ENCODE data around the gene E2F3. TPM values are rescaled to one million over a fixed set of nuclear protein-coding genes. Genes with fewer than 3 reads are reported as not detected.

The E2F3 gene
- total RNA-seq, 4 donors from 2014 or later, result 5.4 to 7.1 (median 6.1) TPM

DNA sequence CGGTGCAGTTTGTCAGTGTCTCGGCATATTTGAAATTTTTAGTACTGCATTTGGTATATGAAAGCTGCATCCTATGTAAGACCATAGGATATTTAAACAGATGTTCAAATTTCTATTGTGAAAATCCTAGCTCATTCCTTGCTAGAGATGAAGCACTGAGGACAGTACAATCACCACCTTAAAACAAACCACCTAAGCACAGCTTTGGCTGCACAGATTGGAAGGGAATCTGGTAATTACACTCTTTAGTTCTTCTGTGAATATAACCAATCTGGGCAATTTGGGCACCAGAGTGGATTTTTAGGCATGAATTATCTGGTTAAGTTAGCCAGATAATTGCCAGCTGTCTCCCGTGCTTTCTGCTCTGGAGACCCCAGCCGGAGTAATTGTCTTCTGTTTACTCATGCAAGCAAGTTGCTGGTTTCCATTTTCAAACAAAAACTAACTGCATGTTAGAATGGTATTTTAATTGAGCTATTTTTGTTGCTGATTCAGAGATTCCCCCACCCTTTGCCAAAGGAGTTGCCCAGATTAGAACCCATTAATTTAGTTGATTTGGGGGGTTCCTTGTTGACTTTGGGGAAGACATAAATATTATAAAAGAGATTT lies 36.9 kb downstream of the E2F3 start:
- H3K4me3 ChIP-seq, result no peak overlapping the region
- WGBS, 2 donors, result 79% methylated on average over 4 of the region's 4 CpGs
- TF ChIP-seq POLR2A (IDR thresholded peaks at IDR 0.05), result no peak
- TF ChIP-seq, protein P1, sequence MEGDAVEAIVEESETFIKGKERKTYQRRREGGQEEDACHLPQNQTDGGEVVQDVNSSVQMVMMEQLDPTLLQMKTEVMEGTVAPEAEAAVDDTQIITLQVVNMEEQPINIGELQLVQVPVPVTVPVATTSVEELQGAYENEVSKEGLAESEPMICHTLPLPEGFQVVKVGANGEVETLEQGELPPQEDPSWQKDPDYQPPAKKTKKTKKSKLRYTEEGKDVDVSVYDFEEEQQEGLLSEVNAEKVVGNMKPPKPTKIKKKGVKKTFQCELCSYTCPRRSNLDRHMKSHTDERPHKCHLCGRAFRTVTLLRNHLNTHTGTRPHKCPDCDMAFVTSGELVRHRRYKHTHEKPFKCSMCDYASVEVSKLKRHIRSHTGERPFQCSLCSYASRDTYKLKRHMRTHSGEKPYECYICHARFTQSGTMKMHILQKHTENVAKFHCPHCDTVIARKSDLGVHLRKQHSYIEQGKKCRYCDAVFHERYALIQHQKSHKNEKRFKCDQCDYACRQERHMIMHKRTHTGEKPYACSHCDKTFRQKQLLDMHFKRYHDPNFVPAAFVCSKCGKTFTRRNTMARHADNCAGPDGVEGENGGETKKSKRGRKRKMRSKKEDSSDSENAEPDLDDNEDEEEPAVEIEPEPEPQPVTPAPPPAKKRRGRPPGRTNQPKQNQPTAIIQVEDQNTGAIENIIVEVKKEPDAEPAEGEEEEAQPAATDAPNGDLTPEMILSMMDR (IDR thresholded peaks at IDR 0.05), result no peak
- no peaks in the 10 kb centered on the region for H3K36me3 ChIP-seq
- no peaks in the 10 kb centered on the region for H3K9me3 ChIP-seq
- intact Hi-C loops (cut with DNase I), result no loop called here
- DNase-seq, result no peak
- no peak overlapping the region for H3K27ac ChIP-seq
- no peaks in the 10 kb centered on the region for H3K27me3 ChIP-seq
- H3K4me1 ChIP-seq, result no peaks in the 10 kb centered on the region

DNA sequence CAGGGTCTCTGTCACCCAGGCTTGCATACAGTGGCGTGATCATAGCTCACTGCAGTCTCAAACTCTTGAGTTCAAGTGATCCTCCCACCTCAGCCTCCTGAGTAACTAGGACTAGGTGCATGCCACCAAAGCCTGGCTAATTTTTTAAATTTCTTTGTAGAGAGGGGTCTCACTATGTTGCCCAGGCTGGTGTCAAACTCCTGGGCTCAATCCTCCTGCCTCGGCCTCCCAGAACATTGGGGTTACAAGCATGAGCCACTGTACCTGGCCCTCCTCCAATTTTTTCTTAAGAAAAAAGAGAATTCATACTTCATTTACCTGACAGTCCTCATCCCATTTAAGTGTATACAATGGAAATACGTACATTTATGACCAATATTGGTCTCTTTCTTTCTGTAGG lies 37.9 kb downstream of the E2F3 start:
- WGBS, 2 donors, result 94 to 95% methylated on average over 3 of the region's 3 CpGs
- Histone ChIP-seq H3K9me3 (no peaks in the 10 kb centered on the region), H3K27me3 (no peaks in the 10 kb centered on the region), H3K27ac (no peak overlapping the region), H3K4me3 (no peak overlapping the region), H3K4me1 (peaks cover 0 to 3% (median 0%) of the 10 kb centered on the region in 3 donors), H3K36me3 (no peaks in the 10 kb centered on the region)
- DNase-seq, result no peak
- intact Hi-C loops (cut with DNase I), result no loop called here
- TF ChIP-seq POLR2A (IDR thresholded peaks at IDR 0.05), result no peak
- TF ChIP-seq, protein P1 (IDR thresholded peaks at IDR 0.05), result no peak

GRCh38 chr6:20440296-20440695 lies 38.6 kb downstream of the E2F3 start:
- Histone ChIP-seq H3K27ac (no peak overlapping the region), H3K9me3 (no peaks in the 10 kb centered on the region), H3K4me3 (no peak overlapping the region), H3K27me3 (no peaks in the 10 kb centered on the region), H3K4me1 (peaks cover 0 to 3% (median 0%) of the 10 kb centered on the region in 3 donors), H3K36me3 (no peaks in the 10 kb centered on the region)
- 77 to 82% methylated on average over 4 of the region's 4 CpGs for WGBS, 2 donors
- TF ChIP-seq, protein P1 (IDR thresholded peaks at IDR 0.05), result no peak
- TF ChIP-seq POLR2A (IDR thresholded peaks at IDR 0.05), result no peak
- intact Hi-C loops (cut with DNase I), result no loop called here
- DNase-seq, result no peak

DNA sequence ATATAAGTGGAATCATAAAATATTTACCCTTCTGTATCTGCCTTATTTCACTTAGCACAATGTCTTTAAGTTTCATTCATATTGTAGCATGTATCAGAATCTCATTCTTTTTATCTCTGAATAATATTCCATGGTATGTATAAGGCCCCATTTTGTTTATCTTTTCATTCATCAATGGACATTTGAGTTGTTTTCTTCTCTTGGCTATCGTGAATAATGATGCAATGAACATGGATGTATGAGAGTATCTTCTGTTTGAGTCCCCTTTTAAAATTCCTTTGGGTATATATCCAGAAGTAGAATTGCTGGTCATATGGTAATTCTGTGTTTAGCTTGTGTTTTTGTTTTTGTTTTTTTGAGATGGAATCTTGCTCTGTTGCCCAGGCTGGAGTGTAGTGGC lies 39.6 kb downstream of the E2F3 start:
- TF ChIP-seq POLR2A (IDR thresholded peaks at IDR 0.05), result no peak
- TF ChIP-seq, protein P1 (IDR thresholded peaks at IDR 0.05), result no peak
- WGBS, 2 donors, result 90 to 95% methylated on average over 1 of the region's 1 CpG
- Histone ChIP-seq H3K27ac (no peak overlapping the region), H3K36me3 (no peaks in the 10 kb centered on the region), H3K4me3 (no peak overlapping the region), H3K4me1 (peaks cover 0 to 3% (median 0%) of the 10 kb centered on the region in 3 donors), H3K27me3 (no peaks in the 10 kb centered on the region), H3K9me3 (no peaks in the 10 kb centered on the region)
- intact Hi-C loops (cut with DNase I), result no loop called here
- no peak for DNase-seq

DNA sequence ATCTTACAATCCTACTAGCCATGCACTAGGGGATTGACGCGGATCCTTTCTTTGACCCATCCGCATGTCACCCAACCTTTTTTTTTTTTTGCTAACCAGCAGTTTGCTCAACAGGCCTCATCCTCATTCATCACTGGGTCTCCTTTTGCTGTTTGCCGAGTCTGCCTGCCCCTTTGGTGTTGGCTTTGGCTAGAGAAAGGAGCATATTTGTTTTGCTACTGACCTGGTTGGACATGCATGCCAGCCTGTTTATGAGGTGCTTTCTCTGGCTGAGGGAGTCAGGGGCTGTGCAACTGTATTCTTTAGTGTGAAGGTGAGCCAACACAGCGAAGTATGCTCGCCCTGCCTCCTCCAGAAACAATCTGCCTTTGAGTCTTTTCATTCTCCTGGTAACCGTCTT lies 40.2 kb downstream of the E2F3 start:
- intact Hi-C loops (cut with DNase I), result no loop called here
- Histone ChIP-seq H3K27ac (no peak overlapping the region), H3K36me3 (no peaks in the 10 kb centered on the region), H3K27me3 (no peaks in the 10 kb centered on the region), H3K9me3 (no peaks in the 10 kb centered on the region), H3K4me3 (no peak overlapping the region), H3K4me1 (peaks cover 0 to 3% (median 0%) of the 10 kb centered on the region in 3 donors)
- no peak for DNase-seq
- 83 to 97% methylated on average over 7 of the region's 7 CpGs for WGBS, 2 donors
- TF ChIP-seq, protein P1 (IDR thresholded peaks at IDR 0.05), result no peak
- no peak for TF ChIP-seq POLR2A (IDR thresholded peaks at IDR 0.05)
